Ovary (tissue), 9 donors: Measurements from ENCODE around the gene GNPTG. TPM values are rescaled to one million over a fixed set of nuclear protein-coding genes. Genes with fewer than 3 reads are reported as not detected.
A peak's percentile ranks its signal among the peaks of the same experiment; 100 is the strongest.

Experiments
- DNase-seq, 5 donors: peaks; one replicate each; pipeline ENCODE4 v3.0.0-alpha.2; 2019 to 2020
- H3K27ac ChIP-seq, 2 donors: fragments of 200-600 bp; one replicate each; pipeline versions ENCODE4 v1.5.1 to v1.8.0; 2019 to 2022
- H3K27me3 ChIP-seq: fragments of 200-600 bp; one replicate; pipeline ENCODE4 v1.8.0; 2022
- H3K36me3 ChIP-seq: fragments of 200-600 bp; sonication (generic); one replicate; pipeline ENCODE4 v1.5.1; 2019
- H3K4me1 ChIP-seq: one replicate; pipeline ENCODE4 v1.8.1; 2013; ENCODE audit warnings: mild to moderate bottlenecking, moderate library complexity; ENCODE audit not compliant: insufficient read depth
- H3K4me3 ChIP-seq: fragments of 200-600 bp; sonication (generic); one replicate; pipeline ENCODE4 v1.5.1; 2017
- H3K9me3 ChIP-seq, 2 donors: fragments of 200-600 bp in 1 of 2; sonication (generic) in 1 of 2; one replicate each; pipeline versions ENCODE4 v1.5.1 to v1.8.1; 2013 to 2019; ENCODE audit warnings: mild to moderate bottlenecking in 1 of 2, moderate library complexity in 1 of 2
- CTCF ChIP-seq, 3 donors: fragments of 450-650 bp in 2 of 3; fragments of 200-600 bp in 1 of 3; IDR thresholded peaks; one replicate each; pipeline versions ENCODE4 v1.5.1 to v1.8.0; 2016 to 2022; ENCODE audit warnings: antibody characterized with exemption in 3 of 3, mild to moderate bottlenecking in 1 of 3
- EP300 ChIP-seq: sonication (generic); formaldehyde crosslinking; IDR thresholded peaks from one replicate; pipeline ENCODE4 v1.6.1; 2017; ENCODE audit warnings: antibody characterized with exemption
- POLR2A ChIP-seq: fragments of 450-650 bp; IDR thresholded peaks from one replicate; pipeline ENCODE4 v1.6.1; 2017; ENCODE audit warnings: antibody characterized with exemption, mild to moderate bottlenecking, moderate library complexity
- WGBS, 3 donors: extraction: QIAGEN DNeasy Blood & Tissue Kit in 1 of 3; methylation state at CpG; one replicate each; pipeline versions ENCODE4 v1.1.5 to v1.1.7; 2013 to 2017; 5-methylcytosine and 5-hydroxymethylcytosine counted together
- intact Hi-C, 4 donors: fragments of 100-400 bp; cut with DNase I; formaldehyde crosslinking; loops; one replicate each; pipeline versions ENCODE4 v1.11.0 to v1.15.1; 2022 to 2023
- polyA plus RNA-seq, 2 donors: library from polyadenylated mRNA; stranded (reverse); fragments of 200-250 nt in 1 of 2; fragments of 350-450 nt in 1 of 2; fragmentation: Illumina TruSeq in 1 of 2; extraction: RNeasy Lipid Tissue Mini Kit (QIAGEN cat#74804) in 1 of 2; gene quantifications; one replicate each; pipeline ENCODE4 v1.2.3, GENCODE V29; 2013 to 2014
- total RNA-seq, 7 donors: library from RNA; depleted of rRNA in 2 of 7; stranded (reverse); fragments of >200 nt in 2 of 7; fragmentation: NEBNext Ultra II Directional in 3 of 7; extraction: Animal tissue kit (Norgen Biotek cat#: 25700) in 3 of 7; gene quantifications; one replicate each; pipeline versions ENCODE4 v1.1.0 to v1.2.4, GENCODE V29; 2016 to 2023
- donor health status: DM: no; HTN: no; CAD: no; lungs with moderate emphysema.
- donor health status: DM: no; HTN: no; CAD: no.
- donor health status: Bipolar disorder and iron deficiency.
- donor health status: DM: yes; HTN: yes; CAD: no.
- donor health status: DM: no; HTN: no; CAD: no.
- donor health status: DM: yes; HTN: yes; CAD: no.

Gene GNPTG
- total and polyA plus RNA-seq, 9 donors = 26.0 to 68.1 (median 55.4) TPM

GRCh38 chr16:1378087-1378803 is 26.5 kb downstream of the GNPTG start:
- Histone ChIP-seq H3K36me3 (no peaks in the 10 kb centered on the region), H3K9me3 (no peaks in the 10 kb centered on the region), H3K4me1 (peaks cover 5% of the 10 kb centered on the region), H3K4me3 (no peak overlapping the region), H3K27me3 (no peaks in the 10 kb centered on the region), H3K27ac (peak overlapping the region in 1 of 2 donors; percentile 68)
- intact Hi-C loops = no loop called here
- 88 to 90% (median 88%) methylated on average over 25 of the region's 25 CpGs for WGBS, 3 donors
- DNase-seq = no peak
- TF ChIP-seq CTCF (IDR thresholded peaks at IDR 0.05) (no peak), EP300 (no peak), POLR2A (no peak)

- intact Hi-C loops = no loop called here
- WGBS, 3 donors = 2 to 5% (median 4%) methylated on average over 27 to 31 of the region's 31 CpGs
Observed at GRCh38 chr16:1378804-1379303, 27.1 kb downstream of the GNPTG start.

GRCh38 chr16:1379304-1380076 is 27.8 kb downstream of the GNPTG start:
- WGBS, 3 donors = 6 to 22% (median 13%) methylated on average over 27 to 95 of the region's 95 CpGs
- intact Hi-C loops = no loop called here
- peak; percentile 55 to 80 (median 75) for DNase-seq

More at GRCh38 chr16:1378804-1379303, 27.1 kb downstream of the GNPTG start:
- Histone ChIP-seq H3K27me3 (no peaks in the 10 kb centered on the region), H3K4me1 (peaks cover 5% of the 10 kb centered on the region), H3K9me3 (no peaks in the 10 kb centered on the region), H3K4me3 (peak overlapping the region; percentile 37), H3K27ac (peak overlapping the region; percentile 30 to 68), H3K36me3 (no peaks in the 10 kb centered on the region)
- DNase-seq = peak; percentile 66 to 77 (median 68)
- no peak for TF ChIP-seq EP300
- no peak for TF ChIP-seq CTCF (IDR thresholded peaks at IDR 0.05)
- no peak for TF ChIP-seq POLR2A

More at GRCh38 chr16:1379304-1380076, 27.8 kb downstream of the GNPTG start:
- H3K27ac ChIP-seq = peak overlapping the region; percentile 30 to 68
- no peaks in the 10 kb centered on the region for H3K27me3 ChIP-seq
- TF ChIP-seq CTCF (IDR thresholded peaks at IDR 0.05) (no peak), POLR2A (no peak), EP300 (no peak)
- no peaks in the 10 kb centered on the region for H3K9me3 ChIP-seq
- peaks cover 5% of the 10 kb centered on the region for H3K4me1 ChIP-seq
- no peaks in the 10 kb centered on the region for H3K36me3 ChIP-seq
- peak overlapping the region; percentile 37 for H3K4me3 ChIP-seq
